Measurements from ENCODE around the gene TLCD5. TPM values are rescaled to one million over a fixed set of nuclear protein-coding genes. Genes with fewer than 3 reads are reported as not detected.
A peak's percentile ranks its signal among the peaks of the same experiment; 100 is the strongest.

The TLCD5 gene
- total RNA-seq, 1 experiment from 2014 or later, result 7.1 TPM

GRCh38 chr11:120337355-120338106, 12.4 kb downstream of the TLCD5 start:
- TF ChIP-seq CTCF (conservative IDR thresholded peaks at IDR 0.05), result no peak
- no peak overlapping the region for H2BK5ac ChIP-seq (ENCODE audit: insufficient read length, low read length)
- H2BK12ac ChIP-seq (ENCODE audit: insufficient read length, low read depth, low read length), result no peak overlapping the region
- H3T11ph ChIP-seq (ENCODE audit: low read length), result no peak overlapping the region
- no peaks in the 10 kb centered on the region for H3K27me3 ChIP-seq (ENCODE audit: insufficient read depth, low read length)
- Mint-ChIP-seq H3K36me3 (ENCODE audit: insufficient read depth in 1 of 3, low read depth in 3 of 3) (no peaks in the 10 kb centered on the region), H3K9me3 (no peaks in the 10 kb centered on the region), H3K4me3 (peak overlapping the region; percentile 94 to 97), H3K4me1 (peaks cover 33 to 40% of the 10 kb centered on the region in 2 experiments), H3K27ac (peak overlapping the region in 2 of 3 experiments; percentile 21; a peak in 3 of 7 replicates), H3K27me3 (ENCODE audit: low read depth) (no peaks in the 10 kb centered on the region)
- 0 out of 2 replicates have a peak overlapping the region, but pooled peaks have one; percentile 14 for H3K14ac ChIP-seq (ENCODE audit: insufficient read depth, low read length)
- DNase-seq, result no peak
- peak overlapping the region; percentile 96 for H3K4me2 ChIP-seq (ENCODE audit: insufficient read depth, insufficient read length, low read length)
- H3K4ac ChIP-seq (ENCODE audit: low read depth, low read length), result no peak overlapping the region
- H3K79me2 ChIP-seq (ENCODE audit: insufficient read depth, low read length), result peaks cover 10% of the 10 kb centered on the region
- no peak overlapping the region for H2AFZ ChIP-seq (ENCODE audit: low read length)
- no peak overlapping the region for H3K56ac ChIP-seq (ENCODE audit: insufficient read length, low read depth, low read length)
- H3K23ac ChIP-seq (ENCODE audit: insufficient read length, low read depth, low read length), result no peak overlapping the region
- H2BK15ac ChIP-seq (ENCODE audit: low read depth, low read length), result no peak overlapping the region
- no peak overlapping the region for H2AK5ac ChIP-seq (ENCODE audit: insufficient read length, low read length)
- H4K8ac ChIP-seq (replicated peaks; ENCODE audit: insufficient read length, low read depth, low read length), result no peak overlapping the region
- H4K5ac ChIP-seq (ENCODE audit: insufficient read length, low read depth, low read length), result no peak overlapping the region
- no peaks in the 10 kb centered on the region for H3K9me3 ChIP-seq (ENCODE audit: control insufficient read depth, low read depth, low read length)
- no CpG with 5 or more reads among the region's 18 CpGs for WGBS (ENCODE audit: extremely low coverage, insufficient read length, low lambda C conversion rate)
- no peak overlapping the region for H4K91ac ChIP-seq (ENCODE audit: insufficient read length, low read depth, low read length)
- H3K4me1 ChIP-seq (ENCODE audit: insufficient read depth, low read length), result 0 out of 2 replicates have a peak, but pooled peaks cover 3% of the 10 kb centered on the region
- H3K27ac ChIP-seq (ENCODE audit: insufficient read length, low read depth, low read length), result no peak overlapping the region
- no peaks in the 10 kb centered on the region for H3K79me1 ChIP-seq (ENCODE audit: insufficient read depth, low read depth, low read length, poor library complexity, severe bottlenecking)
- H3K18ac ChIP-seq (ENCODE audit: insufficient read length, low read depth, low read length), result no peak overlapping the region
- H3K9ac ChIP-seq (ENCODE audit: extremely low read depth, insufficient read length, low read length), result peak overlapping the region; percentile 69
- peaks cover 17% of the 10 kb centered on the region for H3K23me2 ChIP-seq (ENCODE audit: insufficient read length, low read depth, low read length, poor library complexity, severe bottlenecking)
- H4K20me1 ChIP-seq (ENCODE audit: control insufficient read depth, insufficient read depth, insufficient read length), result no peaks in the 10 kb centered on the region
- no peak overlapping the region for H2BK20ac ChIP-seq (ENCODE audit: low read depth, low read length, poor library complexity, severe bottlenecking)
- H2BK120ac ChIP-seq (ENCODE audit: low read depth, low read length, poor library complexity, severe bottlenecking), result no peak overlapping the region
